NT2/D1 (cell line): ENCODE results near the gene LAMA5.
A peak's percentile ranks its signal among the peaks of the same experiment; 100 is the strongest.

Experiments used
- DNase-seq: peaks from one replicate; pipeline ENCODE4 v3.0.0-alpha.2; 2011; ENCODE audit warnings: low read depth, low spot score
- H3K27me3 ChIP-seq: 2 replicates; pipeline ENCODE4 v1.6.0; 2011; ENCODE audit warnings: mild to moderate bottlenecking; ENCODE audit not compliant: insufficient read length, insufficient read depth
- H3K36me3 ChIP-seq: 2 replicates; pipeline ENCODE4 v1.6.1; 2011; ENCODE audit warnings: mild to moderate bottlenecking, low read length, mixed read lengths; ENCODE audit not compliant: insufficient read depth, insufficient read length
- H3K4me1 ChIP-seq: 2 replicates; pipeline ENCODE4 v1.5.1; 2011; ENCODE audit not compliant: insufficient read depth, insufficient read length
- H3K4me3 ChIP-seq: 2 replicates; pipeline ENCODE4 v1.5.1; 2011; ENCODE audit warnings: low read depth; ENCODE audit not compliant: insufficient read length
- H3K9ac ChIP-seq: 2 replicates; pipeline ENCODE4 v1.6.0; 2011; ENCODE audit warnings: low read depth; ENCODE audit not compliant: insufficient read length
- H3K9me3 ChIP-seq: 2 replicates; pipeline ENCODE4 v1.5.1; 2011; ENCODE audit warnings: mild to moderate bottlenecking, low read length; ENCODE audit not compliant: insufficient read depth
- SUZ12 ChIP-seq: IDR thresholded peaks from 2 replicates; pipeline ENCODE4 v1.6.1; 2011; ENCODE audit not compliant: insufficient read length, insufficient read depth; ENCODE audit errors: extremely low read depth
- YY1 ChIP-seq: IDR thresholded peaks from 2 replicates; pipeline ENCODE4 v1.6.1; 2011; ENCODE audit not compliant: insufficient read length, insufficient read depth
- ZNF274 ChIP-seq: IDR thresholded peaks from 2 replicates; pipeline ENCODE4 v1.6.1; 2011; ENCODE audit warnings: mild to moderate bottlenecking, low read depth, low read length

LAMA5 gene

DNA sequence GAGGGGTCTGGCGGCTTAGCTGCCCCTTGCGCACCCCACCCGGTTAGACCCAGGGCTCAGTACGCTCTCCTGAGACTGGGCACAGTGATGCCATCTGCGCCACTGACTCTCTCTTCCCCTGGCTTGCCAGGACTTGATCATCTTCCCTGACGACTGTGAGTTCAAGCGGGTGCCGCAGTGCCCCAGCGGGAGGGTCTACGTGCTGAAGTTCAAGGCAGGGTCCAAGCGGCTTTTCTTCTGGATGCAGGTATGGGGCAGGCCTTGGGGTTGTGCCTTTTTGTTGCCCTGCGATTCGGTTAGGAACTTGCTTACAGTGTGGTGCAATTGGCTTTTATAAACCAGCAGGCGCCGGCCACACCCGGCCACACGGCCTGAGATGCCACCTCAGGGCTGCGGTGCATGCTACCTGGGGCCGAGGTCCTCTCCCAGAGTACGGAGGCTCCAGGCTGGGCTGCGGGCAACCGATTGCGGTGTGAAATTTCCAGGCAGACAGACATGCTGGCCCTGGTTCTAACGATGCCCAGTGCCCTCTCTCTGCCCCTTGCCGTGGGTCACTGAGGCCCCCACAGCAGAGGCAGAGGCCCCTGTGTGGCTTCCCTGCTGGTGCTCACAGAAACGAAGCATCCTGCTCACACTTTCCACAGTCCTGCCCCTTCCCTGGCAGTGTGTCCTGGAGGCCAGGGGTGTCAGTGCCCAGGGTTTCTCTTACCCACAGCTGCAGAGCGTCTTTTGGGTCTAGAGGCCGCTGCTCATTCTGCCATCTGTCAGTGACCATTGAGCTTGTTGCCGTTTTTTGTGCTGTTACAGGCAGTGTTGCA lies 62.6 kb downstream of the LAMA5 start:
- TF ChIP-seq SUZ12 = no peak
- no peak for TF ChIP-seq YY1
- no peak for TF ChIP-seq ZNF274
- Histone ChIP-seq H3K4me3 (peak overlapping the region; percentile 96), H3K4me1 (peaks cover 27% of the 10 kb centered on the region), H3K9me3 (no peaks in the 10 kb centered on the region), H3K36me3 (peaks cover 62% of the 10 kb centered on the region), H3K27me3 (no peaks in the 10 kb centered on the region), H3K9ac (peak overlapping the region; percentile 99)
- DNase-seq = no peak

DNA sequence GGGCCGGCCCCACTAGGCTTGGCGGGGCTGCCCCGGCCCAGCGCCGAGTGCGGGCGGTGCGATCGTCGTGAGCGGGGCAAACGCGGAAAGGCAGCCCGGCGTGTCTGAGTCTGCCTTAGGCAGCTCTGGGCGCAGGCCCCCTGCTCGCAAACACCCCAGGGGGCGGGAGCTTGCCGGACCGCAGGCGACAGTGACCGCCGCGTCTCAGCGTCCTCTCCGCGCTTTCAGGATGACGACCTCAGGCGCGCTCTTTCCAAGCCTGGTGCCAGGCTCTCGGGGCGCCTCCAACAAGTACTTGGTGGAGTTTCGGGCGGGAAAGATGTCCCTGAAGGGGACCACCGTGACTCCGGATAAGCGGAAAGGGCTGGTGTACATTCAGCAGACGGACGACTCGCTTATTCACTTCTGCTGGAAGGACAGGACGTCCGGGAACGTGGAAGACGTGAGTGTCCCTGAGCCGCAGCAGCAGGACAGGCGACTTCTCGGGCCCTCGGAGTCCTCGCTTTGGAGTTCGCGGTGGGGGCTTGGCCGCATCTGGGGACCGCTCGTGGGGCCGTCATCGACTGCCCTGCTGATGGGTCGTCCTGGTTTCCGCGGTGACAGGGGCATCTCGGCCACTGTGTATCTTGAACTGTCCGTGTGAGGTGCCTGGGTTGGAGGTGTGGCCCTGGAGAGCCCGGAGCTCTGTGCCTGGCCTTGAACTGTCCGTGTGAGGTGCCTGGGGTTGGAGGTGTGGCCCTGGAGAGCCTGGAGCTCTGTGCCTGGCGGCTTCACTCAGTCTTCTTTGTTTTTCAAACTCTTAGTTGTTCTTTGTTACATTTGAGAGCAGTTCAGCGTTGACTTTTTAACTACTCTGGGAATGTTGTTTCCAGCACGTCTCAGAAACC lies 63.5 kb downstream of the LAMA5 start:
- Histone ChIP-seq H3K9me3 (no peaks in the 10 kb centered on the region), H3K4me1 (peaks cover 27% of the 10 kb centered on the region), H3K4me3 (peak overlapping the region; percentile 96), H3K9ac (peak overlapping the region; percentile 99), H3K27me3 (no peaks in the 10 kb centered on the region), H3K36me3 (peaks cover 57% of the 10 kb centered on the region)
- no peak for TF ChIP-seq ZNF274
- no peak for TF ChIP-seq SUZ12
- no peak for TF ChIP-seq YY1
- DNase-seq = no peak

DNA sequence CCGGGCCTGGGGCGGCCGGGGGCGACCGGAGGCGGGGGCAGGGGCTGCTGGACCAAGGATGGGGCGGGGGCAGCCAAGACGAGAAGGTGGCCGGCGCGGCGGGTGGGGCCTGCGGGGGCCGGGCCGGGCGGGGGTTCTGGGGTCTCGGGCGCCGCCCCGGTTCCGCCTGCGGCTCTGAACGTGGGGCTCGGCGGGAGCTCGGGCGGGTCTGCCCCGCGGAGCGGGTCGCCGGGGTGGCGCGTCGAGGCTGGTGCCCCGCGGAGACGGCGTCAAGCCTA lies 64.1 kb downstream of the LAMA5 start:
- no peaks in the 10 kb centered on the region for H3K9me3 ChIP-seq
- no peak for DNase-seq
- H3K9ac ChIP-seq = peak overlapping the region; percentile 99
- H3K4me1 ChIP-seq = peaks cover 27% of the 10 kb centered on the region
- H3K4me3 ChIP-seq = peak overlapping the region; percentile 96
- peaks cover 54% of the 10 kb centered on the region for H3K36me3 ChIP-seq
- TF ChIP-seq ZNF274 (no peak), SUZ12 (no peak), YY1 (no peak)
- no peaks in the 10 kb centered on the region for H3K27me3 ChIP-seq

DNA sequence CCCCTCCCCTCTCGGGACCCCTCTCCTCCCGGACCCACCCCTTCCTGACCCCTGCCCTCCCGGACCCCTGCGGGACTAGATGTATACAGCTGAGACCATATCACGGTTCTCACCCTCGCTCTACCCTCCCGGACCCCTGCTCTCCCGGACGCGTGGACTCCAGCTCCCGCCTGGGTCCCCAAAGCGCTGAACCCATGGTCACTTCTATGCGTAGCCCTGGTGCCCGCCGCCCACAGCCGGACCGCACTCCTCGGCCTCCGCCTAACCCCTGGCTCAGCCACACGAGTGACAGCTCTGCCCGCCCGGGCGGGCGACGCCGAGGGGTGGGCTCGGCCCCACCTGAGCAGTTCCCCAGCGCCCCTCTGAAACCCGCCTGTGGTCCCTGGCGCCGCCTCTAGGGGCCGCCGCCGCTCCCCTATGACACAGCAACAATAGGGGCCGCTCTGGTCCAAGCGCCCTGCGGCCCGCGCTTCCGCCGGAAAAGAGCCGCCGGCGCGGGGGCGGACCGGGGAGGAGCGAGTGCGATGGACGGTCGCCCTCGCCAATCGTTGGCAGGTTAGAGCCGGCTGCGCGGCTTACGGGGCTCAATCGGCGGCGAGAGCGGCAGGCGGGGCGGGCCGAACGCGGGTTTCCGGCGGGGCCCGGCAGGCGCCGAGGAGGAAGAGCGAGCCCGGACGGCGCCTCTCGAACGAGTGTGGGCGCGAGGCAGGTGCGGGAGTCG lies 64.6 kb downstream of the LAMA5 start, which contains the start of gene ADRM1:
Gene ADRM1, plus strand, starts transcription at position 657 of the 721 bp plus-strand sequence. CDS start 572 bp downstream, outside the sequence.
- Histone ChIP-seq H3K9me3 (no peaks in the 10 kb centered on the region), H3K36me3 (peaks cover 49% of the 10 kb centered on the region), H3K4me3 (peak within 1 kb of the TSS; percentile 96), H3K27me3 (no peaks in the 10 kb centered on the region), H3K9ac (peak within 1 kb of the TSS; percentile 99), H3K4me1 (peaks cover 27% of the 10 kb centered on the region)
- TF ChIP-seq ZNF274 (no peak), SUZ12 (no peak)
- peak; percentile 97 for DNase-seq

DNA sequence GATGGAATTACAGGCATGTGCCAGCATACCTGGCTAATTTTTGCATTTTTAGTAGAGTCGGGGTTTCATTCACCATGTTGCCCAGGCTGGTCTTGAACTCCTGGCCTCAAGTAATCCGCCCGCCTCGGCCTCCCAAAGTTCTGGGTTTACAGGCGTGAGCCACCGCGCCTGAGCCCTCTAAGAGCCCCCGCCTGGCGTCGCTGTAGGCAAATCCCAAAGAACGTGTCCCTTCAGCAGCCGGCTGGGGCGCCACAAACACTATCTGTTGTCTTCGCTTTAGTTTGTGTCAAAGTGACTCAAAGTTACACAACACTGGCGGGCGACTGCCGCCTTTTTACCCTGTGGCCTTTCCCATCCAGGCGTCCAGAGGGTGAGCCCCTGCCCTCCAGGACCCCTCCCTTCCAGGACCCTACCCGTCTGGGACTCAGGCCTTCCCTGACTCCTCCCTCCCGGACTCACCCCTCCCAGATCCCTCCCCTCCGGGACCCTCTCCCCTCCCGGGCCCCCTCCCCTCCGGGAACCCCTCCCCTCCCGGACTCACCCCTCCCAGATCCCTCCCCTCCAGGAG lies 65.3 kb downstream of the LAMA5 start:
- DNase-seq = peak; percentile 93
- TF ChIP-seq ZNF274 = no peak
- TF ChIP-seq YY1 = no peak
- TF ChIP-seq SUZ12 = no peak
- Histone ChIP-seq H3K9me3 (no peaks in the 10 kb centered on the region), H3K27me3 (no peaks in the 10 kb centered on the region), H3K36me3 (peaks cover 46% of the 10 kb centered on the region), H3K4me3 (peak overlapping the region; percentile 72), H3K9ac (peak overlapping the region; percentile 34), H3K4me1 (peaks cover 27% of the 10 kb centered on the region)

DNA sequence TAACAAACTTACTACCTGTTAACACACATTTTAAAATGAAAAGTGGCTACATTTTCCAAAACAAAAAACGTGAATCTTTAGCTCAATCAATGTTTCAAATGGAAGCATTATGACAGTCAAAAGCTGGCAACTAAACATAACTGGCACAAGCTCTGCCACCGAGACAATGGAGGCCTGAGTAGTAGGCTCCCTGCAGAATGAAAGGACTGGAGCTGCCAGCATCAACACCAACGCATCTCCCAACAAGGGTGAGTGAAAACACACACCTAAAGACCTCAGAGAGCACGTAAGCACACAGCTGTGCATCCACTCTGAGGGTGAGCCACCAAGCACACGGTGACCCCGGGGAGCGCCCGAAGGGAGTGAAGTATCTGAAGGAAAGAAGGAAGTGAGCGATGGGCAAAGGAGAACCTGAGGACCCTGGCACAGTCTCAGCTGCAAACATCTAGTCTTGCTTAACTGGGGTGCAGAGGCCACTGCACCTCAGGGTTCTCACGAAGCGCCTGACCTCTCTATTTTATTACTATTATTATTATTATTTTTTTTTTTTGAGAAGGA lies 65.9 kb downstream of the LAMA5 start:
- Histone ChIP-seq H3K9ac (no peak overlapping the region), H3K4me3 (no peak overlapping the region), H3K9me3 (no peaks in the 10 kb centered on the region), H3K27me3 (no peaks in the 10 kb centered on the region), H3K4me1 (peaks cover 26% of the 10 kb centered on the region), H3K36me3 (peaks cover 46% of the 10 kb centered on the region)
- DNase-seq = no peak
- TF ChIP-seq ZNF274 (no peak), YY1 (no peak), SUZ12 (no peak)
